Lower leg skin (tissue), 3 donors: ENCODE measurements around the gene LZTFL1.

ENCODE experiments used
- POLR2A ChIP-seq, 2 donors: fragments of 450-650 bp; IDR thresholded peaks; one replicate each; pipeline ENCODE4 v1.6.1; 2016 to 2017; ENCODE audit warnings: antibody characterized with exemption in 2 of 2, mild to moderate bottlenecking in 1 of 2, moderate library complexity in 1 of 2
- TF ChIP-seq, protein P1 (sequence below), 3 donors: fragments of 450-650 bp; IDR thresholded peaks; one replicate each; pipeline ENCODE4 v1.5.1; 2016; ENCODE audit warnings: antibody characterized with exemption in 3 of 3, mild to moderate bottlenecking in 3 of 3, moderate library complexity in 2 of 3

DNA sequence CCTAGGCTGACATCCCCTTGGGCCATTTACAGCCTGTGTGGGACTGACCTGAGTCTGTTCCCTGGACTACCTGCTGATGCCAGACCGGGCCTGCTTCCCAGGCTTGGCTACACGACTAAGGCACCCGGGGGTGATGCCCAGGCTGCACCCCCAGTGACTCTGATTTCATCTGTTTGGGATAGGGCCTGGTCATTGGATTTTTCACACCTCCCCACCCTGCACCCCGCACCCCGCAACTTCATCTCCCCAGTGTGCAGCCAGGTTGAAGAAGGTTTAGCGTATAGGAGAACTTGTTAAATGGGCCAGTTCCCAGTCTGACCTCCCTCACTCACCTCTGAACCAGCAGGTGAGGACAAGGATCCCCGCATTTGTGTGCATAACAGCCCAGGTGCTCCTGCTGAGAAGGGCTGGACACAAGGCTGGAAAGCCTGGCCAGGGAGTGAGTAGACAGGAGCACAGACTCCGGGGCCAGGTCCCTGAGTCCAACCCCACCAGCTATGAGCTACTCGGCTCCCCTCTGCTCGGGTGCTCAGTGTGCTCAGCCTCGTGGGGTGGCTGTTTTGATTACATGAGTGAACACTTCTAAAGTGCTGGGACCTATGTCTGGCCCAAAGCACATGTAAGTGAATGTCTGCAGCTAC is 64.1 kb downstream of the LZTFL1 start:
- TF ChIP-seq, protein P1, sequence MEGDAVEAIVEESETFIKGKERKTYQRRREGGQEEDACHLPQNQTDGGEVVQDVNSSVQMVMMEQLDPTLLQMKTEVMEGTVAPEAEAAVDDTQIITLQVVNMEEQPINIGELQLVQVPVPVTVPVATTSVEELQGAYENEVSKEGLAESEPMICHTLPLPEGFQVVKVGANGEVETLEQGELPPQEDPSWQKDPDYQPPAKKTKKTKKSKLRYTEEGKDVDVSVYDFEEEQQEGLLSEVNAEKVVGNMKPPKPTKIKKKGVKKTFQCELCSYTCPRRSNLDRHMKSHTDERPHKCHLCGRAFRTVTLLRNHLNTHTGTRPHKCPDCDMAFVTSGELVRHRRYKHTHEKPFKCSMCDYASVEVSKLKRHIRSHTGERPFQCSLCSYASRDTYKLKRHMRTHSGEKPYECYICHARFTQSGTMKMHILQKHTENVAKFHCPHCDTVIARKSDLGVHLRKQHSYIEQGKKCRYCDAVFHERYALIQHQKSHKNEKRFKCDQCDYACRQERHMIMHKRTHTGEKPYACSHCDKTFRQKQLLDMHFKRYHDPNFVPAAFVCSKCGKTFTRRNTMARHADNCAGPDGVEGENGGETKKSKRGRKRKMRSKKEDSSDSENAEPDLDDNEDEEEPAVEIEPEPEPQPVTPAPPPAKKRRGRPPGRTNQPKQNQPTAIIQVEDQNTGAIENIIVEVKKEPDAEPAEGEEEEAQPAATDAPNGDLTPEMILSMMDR (IDR thresholded peaks at IDR 0.05), result no peak
- no peak for TF ChIP-seq POLR2A (IDR thresholded peaks at IDR 0.05)
